HepG2 (cell line): ENCODE results near the gene INTS2. TPM values are rescaled to one million over a fixed set of nuclear protein-coding genes. Genes with fewer than 3 reads are reported as not detected.

Experiments used
- ATAC-seq: fragments of 200-7000 bp; cut with Tn5 transposase; 3 replicates; pipeline ENCODE4 v1.9.1; 2020; ENCODE audit warnings: mild to moderate bottlenecking, moderate library complexity
- BruUV-seq: library from RNA; stranded (reverse); fragments of 400-500 nt; replicated peaks from 2 replicates; lab custom pipeline; 2021; lab: Mats Ljungman, UMichigan
- CTCF ChIA-PET: fragments of 300-600 bp; formaldehyde crosslinking; extraction: SDS; loops from one replicate; lab custom pipeline; 2021; ENCODE audit warnings: low total read pairs, inconsistent platforms, low intra/inter-chr PET ratio; lab: Yijun Ruan, JAX
- POLR2A ChIA-PET: fragments of 350-600 bp; sonication (Branson Sonifier 250); formaldehyde crosslinking; loops from one replicate; lab custom pipeline; 2020; ENCODE audit warnings: antibody characterized with exemption, inconsistent platforms; lab: Yijun Ruan, JAX
- DNase-seq: peaks from one replicate; pipeline ENCODE4 v3.0.0-alpha.2; 2015; ENCODE audit warnings: low spot score
- FAIRE-seq: peaks from 3 replicates; lab custom pipeline; 2011; peaks lifted over from hg19 to GRCh38; lab: Jason Lieb, UNC
- H2AFZ ChIP-seq: one replicate; pipeline ENCODE4 v1.6.1; 2011; ENCODE audit warnings: low read length, inconsistent platforms
- H3K27ac ChIP-seq: fragments of 300-600 bp; 3 replicates; pipeline ENCODE4 v1.8.0; 2011; ENCODE audit warnings: mixed run types, mild to moderate bottlenecking, mixed read lengths, low read length, inconsistent platforms; ENCODE audit not compliant: insufficient read depth; ENCODE audit errors: extremely low read length
- H3K27me3 ChIP-seq, 2 experiments: fragments of 200-600 bp in 1 of 2; 2 replicates in 1 of 2; 3 replicates in 1 of 2; pipeline versions ENCODE4 v1.6.0 to v1.8.0; 2011; ENCODE audit warnings: low read length in 2 of 2, mild to moderate bottlenecking in 2 of 2, moderate library complexity in 2 of 2, inconsistent platforms in 1 of 2; ENCODE audit not compliant: insufficient read depth in 2 of 2, control insufficient read depth in 1 of 2
- H3K36me3 ChIP-seq, 2 experiments: fragments of 200-600 bp in 1 of 2; replicated peaks in 1 of 2; 2 replicates in 1 of 2; 3 replicates in 1 of 2; pipeline versions ENCODE4 v1.5.1 to v1.8.0; 2011; ENCODE audit warnings: low read length in 2 of 2, inconsistent platforms in 1 of 2; ENCODE audit not compliant: insufficient read depth in 2 of 2, control insufficient read depth in 1 of 2
- H3K4me1 ChIP-seq: 2 replicates; pipeline ENCODE4 v1.5.1; 2012; ENCODE audit warnings: low read length, inconsistent platforms; ENCODE audit not compliant: insufficient read depth
- H3K4me2 ChIP-seq: 2 replicates; pipeline ENCODE4 v1.6.0; 2011; ENCODE audit warnings: low read depth, low read length, inconsistent platforms
- H3K4me3 ChIP-seq, 3 experiments: fragments of 200-600 bp in 1 of 3; sonication (generic), shearing (Covaris generic) in 1 of 3; replicated peaks in 1 of 3; 2 replicates each; pipeline ENCODE4 v1.5.1; 2011 to 2016; ENCODE audit warnings: low read length in 3 of 3, inconsistent platforms in 2 of 3, low read depth in 2 of 3, mild to moderate bottlenecking in 2 of 3, control low read depth in 1 of 3, mixed read lengths in 1 of 3; ENCODE audit not compliant: insufficient read depth in 1 of 3
- H3K79me2 ChIP-seq: one replicate; pipeline ENCODE4 v1.6.1; 2011; ENCODE audit warnings: low read length, inconsistent platforms; ENCODE audit not compliant: insufficient read depth
- H3K9ac ChIP-seq: 2 replicates; pipeline ENCODE4 v1.6.0; 2011; ENCODE audit warnings: mild to moderate bottlenecking, low read depth, low read length, inconsistent platforms; ENCODE audit not compliant: insufficient read depth
- H3K9me3 ChIP-seq: 2 replicates; pipeline ENCODE4 v1.5.1; 2012; ENCODE audit warnings: mild to moderate bottlenecking, low read length
- H4K20me1 ChIP-seq: 2 replicates; pipeline ENCODE4 v1.6.0; 2011; ENCODE audit warnings: inconsistent platforms, mild to moderate bottlenecking, low read length, moderate library complexity; ENCODE audit not compliant: insufficient read depth
- CBX1 ChIP-seq: IDR thresholded peaks from one replicate; pipeline ENCODE4 v1.6.1; 2016; ENCODE audit warnings: antibody characterized with exemption, low read depth
- EP300 ChIP-seq, 3 experiments: sonication (generic) in 1 of 3; formaldehyde crosslinking in 1 of 3; IDR thresholded peaks; 2 replicates each; pipeline versions ENCODE4 v1.5.1 to v1.6.1; 2011 to 2020; ENCODE audit warnings: low read depth in 2 of 3, low read length in 2 of 3, borderline replicate concordance in 1 of 3, improper control_type of control experiment in 1 of 3, mild to moderate bottlenecking in 1 of 3, missing genetic modification reagents in 1 of 3, moderate library complexity in 1 of 3
- HNRNPH1 ChIP-seq: fragments of 200-400 bp; formaldehyde crosslinking; optimal IDR thresholded peaks from 2 replicates; pipeline ENCODE3; 2017; ENCODE audit warnings: mild to moderate bottlenecking, low read depth, low read length
- KLF6 ChIP-seq: IDR thresholded peaks from 2 replicates; pipeline ENCODE4 v1.8.0; 2016; ENCODE audit warnings: missing biosample characterization, missing genetic modification reagents
- MAFF ChIP-seq: IDR thresholded peaks from 2 replicates; pipeline ENCODE4 v1.6.1; 2011; ENCODE audit warnings: low read depth, low read length, improper control_type of control experiment
- MAFK ChIP-seq, 2 experiments: IDR thresholded peaks in 1 of 2; conservative IDR thresholded peaks in 1 of 2; 2 replicates each; pipeline ENCODE4 v1.6.1; 2011; ENCODE audit warnings: improper control_type of control experiment in 2 of 2, low read length in 2 of 2
- MIER3 ChIP-seq: IDR thresholded peaks from 2 replicates; pipeline ENCODE4 v1.6.1; 2016; ENCODE audit warnings: missing compliant biosample characterization, borderline replicate concordance
- MTA3 ChIP-seq: sonication (generic); formaldehyde crosslinking; IDR thresholded peaks from 2 replicates; pipeline ENCODE4 v1.4.0; 2020; ENCODE audit warnings: missing genetic modification reagents
- PTBP1 ChIP-seq: fragments of 200-400 bp; formaldehyde crosslinking; IDR thresholded peaks from 2 replicates; pipeline ENCODE4 v1.6.1; 2018; ENCODE audit warnings: low read length, low read depth; ENCODE audit not compliant: poor library complexity, severe bottlenecking
- ZNF337 ChIP-seq: sonication (generic); formaldehyde crosslinking; IDR thresholded peaks from 2 replicates; pipeline ENCODE4 v1.5.1; 2020; ENCODE audit warnings: missing genetic modification reagents, low read depth, mild to moderate bottlenecking, borderline replicate concordance
- ZNF350 ChIP-seq: sonication (generic); formaldehyde crosslinking; IDR thresholded peaks from 2 replicates; pipeline ENCODE4 v1.4.0; 2020; ENCODE audit warnings: mild to moderate bottlenecking, low read depth, missing genetic modification reagents, borderline replicate concordance
- ZNF354B ChIP-seq: sonication (generic); formaldehyde crosslinking; IDR thresholded peaks from 2 replicates; pipeline ENCODE4 v1.8.0; 2022; ENCODE audit warnings: mild to moderate bottlenecking, missing genetic modification reagents
- ZNF607 ChIP-seq: sonication (generic); formaldehyde crosslinking; IDR thresholded peaks from 2 replicates; pipeline ENCODE4 v1.5.1; 2020; ENCODE audit warnings: missing genetic modification reagents, mild to moderate bottlenecking, borderline replicate concordance
- ZNF747 ChIP-seq: sonication (generic); formaldehyde crosslinking; IDR thresholded peaks from 2 replicates; pipeline ENCODE4 v1.8.1; 2023; ENCODE audit warnings: missing genetic modification reagents, mild to moderate bottlenecking, borderline replicate concordance
- WGBS: methylation state at CpG from one replicate; pipeline ENCODE4 v1.1.6; 2017; ENCODE audit warnings: low lambda C conversion rate; 5-methylcytosine and 5-hydroxymethylcytosine counted together
- in situ Hi-C: cut with HindIII; loops from 2 replicates; pipeline ENCODE4 v1.10.0; 2017; ENCODE audit warnings: low pct_unique_long_range_greater_than_20kb; ENCODE audit not compliant: extremely low pct_ligation_motif_present
- intact Hi-C: fragments of 100-400 bp; cut with micrococcal nuclease; formaldehyde crosslinking; loops from one replicate; pipeline ENCODE4 v1.10.0; 2022; ENCODE audit not compliant: unreplicated experiment
- polyA plus RNA-seq, 8 experiments: library from polyadenylated mRNA; depleted of rRNA in 3 of 8; stranded (reverse) in 7 of 8; unstranded in 1 of 8; fragments of >200 nt; fragmentation: Illumina TruSeq in 4 of 8; extraction: Trizol in 4 of 8; gene quantifications; 2 replicates each; pipeline versions ENCODE4 v1.2.1 to v1.2.3, GENCODE V29; 2011 to 2016; ENCODE audit warnings: low read depth in 4 of 8, missing spikeins in 1 of 8, mixed read lengths in 1 of 8; ENCODE audit not compliant: insufficient read depth in 1 of 8
- total RNA-seq, 5 experiments: library from RNA; depleted of rRNA; stranded (reverse); fragments of >200 nt; fragmentation: Illumina TruSeq; extraction: Trizol; gene quantifications; 2 replicates each; pipeline ENCODE4 v1.2.3, GENCODE V29; 2016; ENCODE audit warnings: low read depth in 1 of 5

The INTS2 gene
- total and polyA plus RNA-seq, 2 of the 13 experiments (the other 11 are each of a cell fraction or from before 2014, with no cell fraction given): 20.5 to 30.2 TPM

- no peaks in the 10 kb centered on the region for H3K4me1 ChIP-seq
- ATAC-seq: no peak
- no peaks in the 10 kb centered on the region for H3K27me3 ChIP-seq
- WGBS: 94% methylated on average over 4 of the region's 4 CpGs
- H3K9me3 ChIP-seq: no peaks in the 10 kb centered on the region
- ChIA-PET CTCF (no interaction called here), POLR2A (no interaction called here)
- H3K36me3 ChIP-seq: peaks cover 30 to 78% of the 10 kb centered on the region in 2 experiments
- no peak for TF ChIP-seq KLF6
- TF ChIP-seq MAFK (conservative IDR thresholded peaks at IDR 0.05 in 1 of 2, IDR thresholded peaks at IDR 0.05 in 1 of 2; ENCODE audit: low read length in 2 of 2): peak; percentile 97 to 98
- TF ChIP-seq ZNF607 (CRISPR knock-in tag): no peak
- TF ChIP-seq MAFF: peak; percentile 98
- TF ChIP-seq ZNF354B (CRISPR knock-in tag): no peak
- no peak for TF ChIP-seq HNRNPH1
- no peak for TF ChIP-seq ZNF350
- TF ChIP-seq MTA3 (CRISPR knock-in tag): no peak
- TF ChIP-seq ZNF747 (CRISPR knock-in tag): no peak
- no peak for DNase-seq
- no peaks in the 10 kb centered on the region for H3K79me2 ChIP-seq
- no peak overlapping the region for H3K9ac ChIP-seq
- intact Hi-C loops: no loop called here
- in situ Hi-C loops: no loop called here
- H3K4me3 ChIP-seq: no peak overlapping the region
- FAIRE-seq: no peak
- H2AFZ ChIP-seq: no peak overlapping the region
- no peak overlapping the region for H3K4me2 ChIP-seq
- no peaks in the 10 kb centered on the region for H4K20me1 ChIP-seq
- no peak overlapping the region for H3K27ac ChIP-seq
- BruUV-seq: no TSS peak
Measured at GRCh38 chr17:61955619-61956018, 27.8 kb upstream of the INTS2 start.

GRCh38 chr17:61947367-61948078 lies 19.7 kb upstream of the INTS2 start:
- H3K79me2 ChIP-seq: no peaks in the 10 kb centered on the region
- H3K9ac ChIP-seq: no peak overlapping the region
- in situ Hi-C loops (no loop called here), intact Hi-C loops (no loop called here)
- ATAC-seq (no peak), FAIRE-seq (no peak), DNase-seq (no peak)
- H3K27ac ChIP-seq: no peak overlapping the region
- no peaks in the 10 kb centered on the region for H3K27me3 ChIP-seq
- no peaks in the 10 kb centered on the region for H4K20me1 ChIP-seq
- no TSS peak for BruUV-seq
- no peak overlapping the region for H3K4me3 ChIP-seq
- no peak overlapping the region for H3K4me2 ChIP-seq
- ChIA-PET CTCF (interaction anchor here (0.6 kb wide), 1 partner anchor 1843 kb away, joined by 3 read pairs; no protein-coding TSS in a partner anchor), POLR2A (no interaction called here)
- no peaks in the 10 kb centered on the region for H3K9me3 ChIP-seq
- TF ChIP-seq PTBP1 (no peak), ZNF337 (CRISPR knock-in tag) (no peak), MIER3 (CRISPR knock-in tag) (no peak), EP300 (IDR thresholded peaks at IDR 0.05; ENCODE audit: low read depth in 2 of 2, low read length in 2 of 2) (no peak), EP300 (CRISPR knock-in tag; IDR thresholded peaks at IDR 0.05; ENCODE audit: borderline replicate concordance) (no peak), CBX1 (no peak)
- no peaks in the 10 kb centered on the region for H3K4me1 ChIP-seq
- peaks cover 16 to 73% of the 10 kb centered on the region in 2 experiments for H3K36me3 ChIP-seq
- WGBS: 93% methylated on average over 3 of the region's 3 CpGs
- H2AFZ ChIP-seq: no peak overlapping the region
